ENCODE measurements around the gene ITGAD. TPM values are rescaled to one million over a fixed set of nuclear protein-coding genes. Genes with fewer than 3 reads are reported as not detected.

ITGAD gene
- total and polyA plus RNA-seq, 2 experiments from 2014 or later: not detected

GRCh38 chr16:31471875-31472708 is 79.0 kb downstream of the ITGAD start, which contains the start of gene TGFB1I1 (continued):
- TF ChIP-seq ZNF462 (CRISPR knock-in tag; IDR thresholded peaks at IDR 0.05) (no peak), EZH2 (IDR thresholded peaks at IDR 0.05; ENCODE audit: low read depth, unreplicated experiment) (peak; percentile 58), ETS1 (IDR thresholded peaks at IDR 0.05) (no peak), ZNF331 (CRISPR knock-in tag; IDR thresholded peaks at IDR 0.05; ENCODE audit: low read depth) (no peak), STAT1 (IDR thresholded peaks at IDR 0.05; ENCODE audit: unreplicated experiment) (no peak)
- TF ChIP-seq, protein P1, sequence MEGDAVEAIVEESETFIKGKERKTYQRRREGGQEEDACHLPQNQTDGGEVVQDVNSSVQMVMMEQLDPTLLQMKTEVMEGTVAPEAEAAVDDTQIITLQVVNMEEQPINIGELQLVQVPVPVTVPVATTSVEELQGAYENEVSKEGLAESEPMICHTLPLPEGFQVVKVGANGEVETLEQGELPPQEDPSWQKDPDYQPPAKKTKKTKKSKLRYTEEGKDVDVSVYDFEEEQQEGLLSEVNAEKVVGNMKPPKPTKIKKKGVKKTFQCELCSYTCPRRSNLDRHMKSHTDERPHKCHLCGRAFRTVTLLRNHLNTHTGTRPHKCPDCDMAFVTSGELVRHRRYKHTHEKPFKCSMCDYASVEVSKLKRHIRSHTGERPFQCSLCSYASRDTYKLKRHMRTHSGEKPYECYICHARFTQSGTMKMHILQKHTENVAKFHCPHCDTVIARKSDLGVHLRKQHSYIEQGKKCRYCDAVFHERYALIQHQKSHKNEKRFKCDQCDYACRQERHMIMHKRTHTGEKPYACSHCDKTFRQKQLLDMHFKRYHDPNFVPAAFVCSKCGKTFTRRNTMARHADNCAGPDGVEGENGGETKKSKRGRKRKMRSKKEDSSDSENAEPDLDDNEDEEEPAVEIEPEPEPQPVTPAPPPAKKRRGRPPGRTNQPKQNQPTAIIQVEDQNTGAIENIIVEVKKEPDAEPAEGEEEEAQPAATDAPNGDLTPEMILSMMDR (conservative IDR thresholded peaks at IDR 0.05; ENCODE audit: low read depth in 2 of 2): no peak

All from GM23338 (cell line).